GM21723 (cell line): ENCODE results near the gene PCDHGA3.
A peak's percentile ranks its signal among the peaks of the same experiment; 100 is the strongest.
"Not testable (repeated sequence)": the region's sequence is repeated elsewhere in the genome, so short reads cannot be mapped to it uniquely, and the experiment has no call there.

Source experiments
- ATAC-seq: cut with Tn5 transposase; IDR thresholded peaks from one replicate; pipeline ENCODE4 v1.9.1; 2021; ENCODE audit warnings: mild to moderate bottlenecking, moderate library complexity; ENCODE audit not compliant: unreplicated experiment

PCDHGA3 gene

GRCh38 chr5:141343242-141343952, at the start of gene PCDHGA3:
Gene PCDHGA3 (plus strand): TSS chr5:141343829. CDS start chr5:141344034, 205 bp downstream.
- no peak for ATAC-seq

DNA sequence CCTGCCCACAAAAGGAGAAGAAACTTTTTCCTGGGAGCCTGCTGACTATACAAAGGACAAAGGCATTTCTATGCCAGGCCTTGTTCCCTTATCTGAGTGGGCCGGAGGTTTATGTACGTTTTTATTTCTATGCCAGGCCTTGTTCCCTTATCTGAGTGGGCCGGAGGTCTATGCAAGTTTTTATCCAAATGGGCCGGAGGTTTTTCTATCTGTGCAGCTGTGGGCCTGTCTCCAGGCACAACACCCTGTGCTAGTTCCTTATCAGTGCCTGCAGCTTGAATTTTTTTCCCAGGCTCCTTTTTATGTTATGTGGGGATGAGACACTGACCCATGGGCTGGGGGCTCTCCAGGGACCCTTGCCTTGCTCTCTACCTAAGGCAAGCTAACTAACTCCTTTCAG, 45.3 kb upstream of the PCDHGA3 start:
- no peak for ATAC-seq

- ATAC-seq, result no peak
Measured at GRCh38 chr5:141303756-141304155, 39.9 kb upstream of the PCDHGA3 start, which contains the start of gene SLC25A2. Gene SLC25A2 (minus strand): TSS chr5:141304049. CDS start chr5:141303865, 184 bp downstream.

DNA sequence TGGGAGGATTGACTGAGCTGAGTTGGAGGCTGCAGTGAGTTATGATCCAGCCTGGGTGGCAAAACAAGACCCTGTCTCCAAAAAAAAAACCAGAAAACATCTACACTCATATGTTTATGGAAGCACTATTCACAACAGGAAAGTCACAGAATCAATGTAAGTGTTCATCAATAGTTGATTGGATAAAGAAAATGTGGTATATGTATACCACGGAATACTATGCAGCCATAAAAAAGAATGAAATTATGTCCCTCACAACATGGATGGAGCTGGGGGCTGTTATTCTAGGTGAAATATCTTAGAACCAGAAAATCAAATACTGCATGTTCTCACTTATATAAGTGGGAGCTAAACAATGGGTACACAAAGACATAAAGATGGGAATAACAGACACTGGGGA, 37.0 kb upstream of the PCDHGA3 start:
- no peak for ATAC-seq

- no peak for ATAC-seq
Measured at GRCh38 chr5:141313711-141314110, 29.9 kb upstream of the PCDHGA3 start.

- ATAC-seq, result not testable (repeated sequence)
Measured at GRCh38 chr5:141316963-141317362, 26.7 kb upstream of the PCDHGA3 start.

GRCh38 chr5:141319202-141319601, 24.4 kb upstream of the PCDHGA3 start:
- ATAC-seq, result no peak

DNA sequence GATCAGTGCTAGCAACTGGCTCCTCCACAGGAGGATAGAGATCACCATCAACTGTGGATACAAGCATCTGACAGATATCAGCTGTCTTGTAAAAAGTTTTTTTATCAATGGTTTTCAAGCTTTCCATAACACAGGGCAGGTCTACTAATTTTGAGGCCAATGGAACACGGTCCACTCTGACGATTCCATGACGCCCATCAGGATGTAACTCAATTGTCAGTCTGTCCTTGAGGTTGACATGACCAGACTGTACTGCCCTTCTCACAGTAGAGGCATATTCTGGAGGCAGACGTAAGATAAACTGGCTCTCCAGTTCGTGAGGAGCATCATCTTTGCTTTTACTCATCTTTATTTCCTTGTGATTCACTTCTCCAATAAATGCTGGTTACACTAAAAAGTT, 23.9 kb upstream of the PCDHGA3 start:
- no peak for ATAC-seq

GRCh38 chr5:141320225-141321169, 23.1 kb upstream of the PCDHGA3 start, which contains the start of gene TAF7:
Gene TAF7 (minus strand): TSS chr5:141320784. CDS start chr5:141320044, 740 bp downstream.
- ATAC-seq, result peak; percentile 96

- ATAC-seq, result no peak
Measured at GRCh38 chr5:141322261-141322660, 21.4 kb upstream of the PCDHGA3 start.

GRCh38 chr5:141326088-141326854, 17.4 kb upstream of the PCDHGA3 start:
- peak; percentile 64 for ATAC-seq

DNA sequence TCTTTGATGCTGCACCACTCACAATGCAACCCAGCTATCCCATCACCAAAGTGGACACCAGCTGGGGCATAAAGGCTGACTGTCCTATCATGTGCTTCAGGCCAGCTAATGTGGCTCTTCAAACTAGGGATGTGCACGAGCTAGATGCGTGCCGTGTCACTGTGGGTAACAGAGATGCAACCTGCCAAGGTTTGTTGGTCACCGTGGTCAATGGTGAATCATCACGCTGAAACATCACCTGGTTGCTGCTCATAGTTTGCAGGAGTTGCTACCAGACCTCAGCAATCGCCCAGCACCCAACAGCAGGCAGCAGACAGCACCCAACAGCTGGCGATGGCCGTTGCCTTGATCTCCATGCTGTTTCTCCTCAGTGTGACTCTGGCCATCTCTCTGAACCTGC, 15.4 kb upstream of the PCDHGA3 start:
- no peak for ATAC-seq

DNA sequence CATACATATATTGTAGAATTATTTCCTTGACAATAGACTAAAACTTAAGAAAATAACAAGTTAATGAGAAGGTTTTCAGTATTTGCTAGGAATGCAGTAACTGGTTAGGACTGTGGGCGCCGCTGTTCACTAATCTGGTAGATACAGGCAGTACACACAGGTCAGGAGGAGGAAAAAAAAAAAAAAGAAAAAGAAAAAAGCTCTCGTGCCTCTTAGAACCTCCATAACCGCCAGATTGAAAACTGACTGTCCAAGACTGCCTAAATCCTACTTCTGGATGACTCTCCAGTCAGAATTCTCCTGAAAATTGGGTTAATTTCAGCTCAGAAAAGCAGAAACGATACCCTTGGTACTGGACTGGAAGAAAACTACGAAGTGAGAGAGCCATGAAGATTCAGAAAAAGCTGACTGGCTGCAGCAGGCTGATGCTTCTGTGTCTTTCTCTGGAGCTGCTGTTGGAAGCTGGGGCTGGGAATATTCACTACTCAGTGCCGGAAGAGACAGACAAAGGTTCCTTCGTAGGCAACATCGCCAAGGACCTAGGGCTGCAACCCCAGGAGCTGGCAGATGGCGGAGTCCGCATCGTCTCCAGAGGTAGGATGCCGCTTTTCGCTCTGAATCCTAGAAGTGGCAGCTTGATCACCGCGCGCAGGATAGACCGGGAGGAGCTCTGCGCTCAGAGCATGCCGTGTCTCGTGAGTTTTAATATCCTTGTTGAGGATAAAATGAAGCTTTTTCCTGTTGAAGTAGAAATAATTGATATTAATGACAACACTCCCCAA, 13.1 kb upstream of the PCDHGA3 start, which contains the start of gene PCDHGA1:
PCDHGA1 (plus strand) TSS at position 216 of the 782 bp plus-strand sequence.
- ATAC-seq, result no peak

GRCh38 chr5:141332571-141332970, 11.1 kb upstream of the PCDHGA3 start:
- not testable (repeated sequence) for ATAC-seq

DNA sequence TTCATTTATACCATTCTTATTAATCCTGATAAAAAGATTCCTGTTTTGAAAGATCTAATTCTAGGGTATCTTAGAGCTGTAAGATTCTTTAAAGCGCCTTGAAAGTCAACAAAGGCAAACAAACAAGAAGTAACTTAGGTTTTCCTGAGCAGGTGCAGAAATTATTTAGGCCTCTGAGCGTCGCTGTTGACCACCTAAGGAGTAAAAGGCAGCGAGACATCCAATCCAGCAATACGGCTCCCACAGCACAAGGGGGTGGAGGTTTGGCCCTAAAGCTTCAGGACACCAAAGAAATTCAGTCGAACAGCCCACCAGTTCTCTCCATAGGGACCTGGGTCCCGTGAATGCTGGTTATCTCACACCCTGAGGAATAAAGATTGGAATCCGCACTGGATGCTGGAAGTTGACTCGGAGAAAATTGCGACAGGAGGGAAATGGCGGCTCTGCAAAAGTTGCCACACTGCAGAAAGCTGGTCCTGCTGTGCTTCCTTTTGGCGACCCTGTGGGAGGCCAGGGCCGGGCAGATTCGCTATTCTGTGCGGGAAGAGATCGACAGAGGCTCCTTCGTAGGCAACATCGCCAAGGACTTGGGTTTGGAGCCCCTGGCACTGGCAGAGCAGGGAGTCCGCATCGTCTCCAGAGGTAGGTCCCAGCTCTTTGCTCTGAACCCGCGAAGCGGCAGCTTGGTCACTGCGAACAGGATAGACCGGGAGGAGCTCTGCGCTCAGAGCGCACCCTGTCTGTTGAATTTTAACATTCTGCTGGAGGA, 4.9 kb upstream of the PCDHGA3 start, which contains the start of gene PCDHGA2:
PCDHGA2 (plus strand) TSS at position 223 of the 769 bp plus-strand sequence.
- no peak for ATAC-seq

- not testable (repeated sequence) for ATAC-seq
Measured at GRCh38 chr5:141340781-141341354, 2.8 kb upstream of the PCDHGA3 start.

DNA sequence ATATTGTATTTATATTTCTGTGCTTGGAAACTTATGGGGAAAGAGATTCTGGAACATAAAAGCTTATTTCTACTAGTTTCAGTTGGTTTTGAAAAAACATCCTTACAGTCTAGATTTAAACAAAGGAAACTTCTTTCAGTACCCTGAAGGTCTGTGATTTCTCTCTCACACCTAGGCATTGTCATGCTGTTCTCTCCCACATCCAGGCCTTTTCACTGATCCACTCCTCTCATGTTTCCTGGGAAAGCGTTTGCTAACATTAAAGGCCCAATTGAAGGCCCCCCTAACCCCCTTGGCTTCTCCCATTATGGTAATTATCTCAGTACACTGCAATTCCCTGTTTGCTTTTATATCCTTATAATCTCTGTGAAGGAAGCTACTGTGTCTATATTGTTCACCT, 856 bp upstream of the PCDHGA3 start:
- ATAC-seq, result no peak

GRCh38 chr5:141343953-141344463, 379 bp downstream of the PCDHGA3 start:
- no peak for ATAC-seq

- no peak for ATAC-seq
Measured at GRCh38 chr5:141345327-141345726, 1.7 kb downstream of the PCDHGA3 start.
